ENCODE measurements around the gene ANKEF1. TPM values are rescaled to one million over a fixed set of nuclear protein-coding genes. Genes with fewer than 3 reads are reported as not detected.

The ANKEF1 gene
- total RNA-seq, 4 donors from 2014 or later: 10.1 to 14.2 (median 11.5) TPM

DNA sequence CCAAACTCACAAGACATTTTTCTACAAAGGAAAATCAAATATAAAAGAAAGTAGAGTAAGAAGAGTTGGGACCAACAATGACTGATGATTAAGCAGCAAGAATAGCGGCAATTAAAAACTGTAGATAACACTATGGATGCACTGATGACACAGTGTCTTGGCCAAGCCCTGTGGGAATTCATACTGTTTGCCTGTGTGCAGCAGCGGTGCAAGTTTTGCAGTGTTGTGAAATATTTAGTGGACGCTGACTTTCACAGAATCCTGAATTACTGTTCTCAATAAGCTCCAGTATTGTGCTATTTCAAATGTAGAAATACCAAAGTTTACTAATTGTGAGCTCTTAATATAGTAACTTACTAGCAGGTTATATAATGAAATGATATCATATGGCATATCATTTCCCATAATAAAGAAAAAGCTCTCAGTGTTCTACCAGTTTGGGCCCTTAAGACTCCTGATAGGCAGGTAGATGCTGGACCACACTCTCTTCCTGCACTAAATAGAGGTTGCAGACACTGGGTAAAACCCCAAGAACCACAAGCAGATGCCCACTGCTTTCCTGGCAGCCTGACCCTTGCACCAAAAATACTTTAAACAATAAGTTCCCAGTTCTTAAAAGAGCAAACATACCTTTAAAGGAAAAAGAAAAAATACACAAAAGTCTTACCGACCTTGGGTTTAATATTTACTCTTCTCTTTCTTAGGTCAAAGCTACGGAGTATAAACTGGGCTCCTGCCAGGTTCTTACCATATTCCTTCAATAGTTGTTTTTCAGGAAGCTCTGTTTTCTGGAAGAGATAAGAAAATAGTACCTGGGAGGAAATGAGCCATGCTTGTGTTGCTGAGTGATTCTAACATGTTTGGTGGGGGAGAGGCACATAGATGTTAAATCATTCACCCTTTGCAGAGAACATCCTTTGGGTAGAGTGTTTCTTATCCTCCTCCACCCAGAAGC lies 41.6 kb downstream of the ANKEF1 start:
- no peaks in the 10 kb centered on the region for H3K4me1 ChIP-seq
- no peak overlapping the region for H3K27ac ChIP-seq
- DNase-seq: no peak
- no peaks in the 10 kb centered on the region for H3K27me3 ChIP-seq
- TF ChIP-seq, protein P1, sequence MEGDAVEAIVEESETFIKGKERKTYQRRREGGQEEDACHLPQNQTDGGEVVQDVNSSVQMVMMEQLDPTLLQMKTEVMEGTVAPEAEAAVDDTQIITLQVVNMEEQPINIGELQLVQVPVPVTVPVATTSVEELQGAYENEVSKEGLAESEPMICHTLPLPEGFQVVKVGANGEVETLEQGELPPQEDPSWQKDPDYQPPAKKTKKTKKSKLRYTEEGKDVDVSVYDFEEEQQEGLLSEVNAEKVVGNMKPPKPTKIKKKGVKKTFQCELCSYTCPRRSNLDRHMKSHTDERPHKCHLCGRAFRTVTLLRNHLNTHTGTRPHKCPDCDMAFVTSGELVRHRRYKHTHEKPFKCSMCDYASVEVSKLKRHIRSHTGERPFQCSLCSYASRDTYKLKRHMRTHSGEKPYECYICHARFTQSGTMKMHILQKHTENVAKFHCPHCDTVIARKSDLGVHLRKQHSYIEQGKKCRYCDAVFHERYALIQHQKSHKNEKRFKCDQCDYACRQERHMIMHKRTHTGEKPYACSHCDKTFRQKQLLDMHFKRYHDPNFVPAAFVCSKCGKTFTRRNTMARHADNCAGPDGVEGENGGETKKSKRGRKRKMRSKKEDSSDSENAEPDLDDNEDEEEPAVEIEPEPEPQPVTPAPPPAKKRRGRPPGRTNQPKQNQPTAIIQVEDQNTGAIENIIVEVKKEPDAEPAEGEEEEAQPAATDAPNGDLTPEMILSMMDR (IDR thresholded peaks at IDR 0.05): no peak
- no peak overlapping the region for H3K4me3 ChIP-seq (replicated peaks in 1 of 3)
- no peaks in the 10 kb centered on the region for H3K36me3 ChIP-seq
- H3K9me3 ChIP-seq: no peaks in the 10 kb centered on the region
- 69 to 70% methylated on average over 5 of the region's 5 CpGs for WGBS, 2 donors
- intact Hi-C loops (cut with DNase I): no loop called here

DNA sequence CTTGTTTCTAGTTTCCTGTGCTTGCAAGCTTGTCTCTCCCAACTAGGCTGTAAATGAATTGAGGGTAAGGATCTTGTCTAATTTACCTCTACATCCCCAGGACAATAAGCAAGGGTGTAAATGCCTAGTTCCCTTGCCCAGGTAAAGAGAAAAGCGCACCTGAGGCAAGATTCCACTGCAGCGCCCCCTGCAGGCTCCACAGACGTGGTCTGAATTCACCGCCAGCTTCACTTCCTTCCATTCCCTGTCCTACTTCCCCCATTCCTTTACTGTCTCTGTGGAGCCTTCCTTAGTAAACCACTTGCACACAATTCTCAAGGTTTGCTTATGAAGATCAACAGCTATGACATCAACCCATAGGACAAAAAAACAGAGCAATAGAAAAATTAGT lies 42.3 kb downstream of the ANKEF1 start:
- TF ChIP-seq, protein P1 (IDR thresholded peaks at IDR 0.05): no peak
- no peak for TF ChIP-seq POLR2A (IDR thresholded peaks at IDR 0.05)
- intact Hi-C loops (cut with DNase I): no loop called here
- H3K27ac ChIP-seq: no peak overlapping the region

DNA sequence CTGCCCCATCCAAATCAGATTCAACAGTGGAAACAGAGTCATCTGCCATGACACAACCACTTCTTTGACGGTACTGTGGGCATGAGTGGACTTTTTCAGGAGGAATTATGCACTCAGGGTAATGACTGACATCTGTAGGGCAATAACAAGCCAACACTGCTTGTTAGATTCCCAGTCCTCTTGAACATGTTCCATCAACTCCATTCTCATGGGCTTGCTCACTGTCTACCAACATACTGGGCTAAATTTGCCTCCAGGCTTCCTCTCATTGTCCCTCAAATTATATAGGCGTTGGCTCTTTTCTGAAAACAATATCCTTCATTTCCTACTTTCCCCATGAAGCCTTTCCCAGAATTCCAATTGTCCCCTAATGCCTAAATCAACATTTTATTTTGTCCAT lies 43.1 kb downstream of the ANKEF1 start:
- Histone ChIP-seq H3K27me3 (no peaks in the 10 kb centered on the region), H3K4me1 (no peaks in the 10 kb centered on the region), H3K9me3 (no peaks in the 10 kb centered on the region), H3K27ac (no peak overlapping the region), H3K4me3 (replicated peaks in 1 of 3) (no peak overlapping the region), H3K36me3 (no peaks in the 10 kb centered on the region)
- DNase-seq: no peak
- intact Hi-C loops (cut with DNase I): no loop called here
- 73 to 80% methylated on average over 2 of the region's 2 CpGs for WGBS, 2 donors
- no peak for TF ChIP-seq POLR2A (IDR thresholded peaks at IDR 0.05)
- TF ChIP-seq, protein P1 (IDR thresholded peaks at IDR 0.05): no peak

More for the DNA sequence above, 42.3 kb downstream of the ANKEF1 start:
- no peak for DNase-seq
- no peaks in the 10 kb centered on the region for H3K9me3 ChIP-seq
- H3K27me3 ChIP-seq: no peaks in the 10 kb centered on the region
- H3K4me3 ChIP-seq (replicated peaks in 1 of 3): no peak overlapping the region
- 41% methylated on average over 4 of the region's 4 CpGs for WGBS, 2 donors
- no peaks in the 10 kb centered on the region for H3K36me3 ChIP-seq
- H3K4me1 ChIP-seq: no peaks in the 10 kb centered on the region

DNA sequence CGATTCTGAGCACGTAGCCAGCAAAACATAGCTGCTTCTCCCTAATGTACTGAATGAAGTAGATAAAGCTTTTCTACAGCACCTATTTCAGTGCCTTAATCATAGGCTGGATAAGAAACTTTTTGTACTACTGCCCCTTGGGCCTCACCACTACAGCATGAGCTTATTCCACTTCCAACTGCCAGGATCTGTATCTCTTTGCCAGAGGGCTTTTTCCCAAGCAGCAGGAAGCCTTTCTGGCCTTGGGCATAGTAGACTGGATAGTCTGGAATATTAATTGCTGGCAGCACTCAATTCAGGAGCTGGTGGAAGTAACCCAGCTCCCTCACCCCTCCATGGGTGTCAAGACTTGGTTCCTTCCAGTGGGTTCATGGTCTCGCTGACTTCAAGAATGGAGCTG lies 43.6 kb downstream of the ANKEF1 start:
- TF ChIP-seq, protein P1 (IDR thresholded peaks at IDR 0.05): no peak
- no peak for TF ChIP-seq POLR2A (IDR thresholded peaks at IDR 0.05)
- DNase-seq: no peak
- Histone ChIP-seq H3K9me3 (no peaks in the 10 kb centered on the region), H3K4me3 (replicated peaks in 1 of 3) (no peak overlapping the region), H3K27me3 (no peaks in the 10 kb centered on the region), H3K36me3 (no peaks in the 10 kb centered on the region), H3K27ac (no peak overlapping the region), H3K4me1 (no peaks in the 10 kb centered on the region)
- 96 to 98% methylated on average over 3 of the region's 3 CpGs for WGBS, 2 donors
- intact Hi-C loops (cut with DNase I): no loop called here

DNA sequence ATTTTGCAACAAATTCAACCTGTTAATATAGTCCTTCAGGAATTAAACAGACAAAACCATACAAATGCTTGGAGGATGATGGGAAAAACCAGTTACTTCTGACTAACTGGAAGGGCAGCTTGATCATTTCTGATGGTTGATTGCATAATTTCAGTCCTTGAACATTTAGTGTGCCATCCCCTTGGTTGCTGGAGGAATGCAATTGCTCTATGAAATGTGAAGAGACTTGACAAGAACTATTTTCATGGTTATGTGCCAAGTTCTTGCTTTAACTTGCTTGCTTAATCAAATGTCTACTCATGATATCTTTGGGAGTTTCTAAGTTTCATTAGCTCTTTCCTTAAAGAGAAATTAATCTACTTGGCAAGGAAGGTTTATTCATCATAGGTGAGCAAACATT lies 45.2 kb downstream of the ANKEF1 start:
- intact Hi-C loops (cut with DNase I): no loop called here
- H3K9me3 ChIP-seq: no peaks in the 10 kb centered on the region
- H3K27me3 ChIP-seq: no peaks in the 10 kb centered on the region
- no peaks in the 10 kb centered on the region for H3K4me1 ChIP-seq
- H3K36me3 ChIP-seq: no peaks in the 10 kb centered on the region
- no peak for TF ChIP-seq POLR2A (IDR thresholded peaks at IDR 0.05)
- H3K4me3 ChIP-seq (replicated peaks in 1 of 3): no peak overlapping the region
- H3K27ac ChIP-seq: no peak overlapping the region
- peak in 1 of 2 donors; percentile 10 for DNase-seq

Measured in thyroid gland (tissue), 4 donors.